Measurements from ENCODE around the gene CDH4.

CDH4 gene

GRCh38 chr20:61660559-61660958 lies 408.5 kb downstream of the CDH4 start:
- no peaks in the 10 kb centered on the region for H3K27me3 ChIP-seq (ENCODE audit: insufficient read depth, poor library complexity, severe bottlenecking)
- no peak for DNase-seq (ENCODE audit: low read depth in 1 of 2, low spot score in 1 of 2)
- no peak overlapping the region for H3K27ac ChIP-seq (replicated peaks)
- no peak for TF ChIP-seq SPI1 (IDR thresholded peaks at IDR 0.05; ENCODE audit: borderline replicate concordance, low read depth)
- TF ChIP-seq GABPA (IDR thresholded peaks at IDR 0.05; ENCODE audit: low read depth): no peak
- no peak for TF ChIP-seq POLR2AphosphoS5 (IDR thresholded peaks at IDR 0.05; ENCODE audit: low read depth)
- TF ChIP-seq REST (IDR thresholded peaks at IDR 0.05; ENCODE audit: insufficient replicate concordance, low read depth): no peak
- no peak for TF ChIP-seq CTCF (IDR thresholded peaks at IDR 0.05; ENCODE audit: insufficient read depth, low read length)
- H3K4me3 ChIP-seq (replicated peaks; ENCODE audit: insufficient read depth, low read length): no peak overlapping the region

- no peak for DNase-seq (ENCODE audit: low read depth in 1 of 2, low spot score in 1 of 2)
- TF ChIP-seq POLR2AphosphoS5 (IDR thresholded peaks at IDR 0.05; ENCODE audit: low read depth) (no peak), SPI1 (IDR thresholded peaks at IDR 0.05; ENCODE audit: borderline replicate concordance, low read depth) (no peak), CTCF (IDR thresholded peaks at IDR 0.05; ENCODE audit: insufficient read depth, low read length) (no peak), GABPA (IDR thresholded peaks at IDR 0.05; ENCODE audit: low read depth) (no peak), REST (IDR thresholded peaks at IDR 0.05; ENCODE audit: insufficient replicate concordance, low read depth) (no peak)
- Histone ChIP-seq H3K27ac (replicated peaks) (no peak overlapping the region), H3K4me3 (replicated peaks; ENCODE audit: insufficient read depth, low read length) (no peak overlapping the region), H3K27me3 (ENCODE audit: insufficient read depth, poor library complexity, severe bottlenecking) (no peaks in the 10 kb centered on the region)
These were observed 409.0 kb downstream of the CDH4 start for GRCh38 chr20:61661025-61661424.

GRCh38 chr20:61661583-61661982 lies 409.5 kb downstream of the CDH4 start:
- Histone ChIP-seq H3K27me3 (ENCODE audit: insufficient read depth, poor library complexity, severe bottlenecking) (no peaks in the 10 kb centered on the region), H3K4me3 (replicated peaks; ENCODE audit: insufficient read depth, low read length) (no peak overlapping the region), H3K27ac (replicated peaks) (no peak overlapping the region)
- TF ChIP-seq POLR2AphosphoS5 (IDR thresholded peaks at IDR 0.05; ENCODE audit: low read depth) (no peak), CTCF (IDR thresholded peaks at IDR 0.05; ENCODE audit: insufficient read depth, low read length) (no peak), SPI1 (IDR thresholded peaks at IDR 0.05; ENCODE audit: borderline replicate concordance, low read depth) (no peak), GABPA (IDR thresholded peaks at IDR 0.05; ENCODE audit: low read depth) (no peak), REST (IDR thresholded peaks at IDR 0.05; ENCODE audit: insufficient replicate concordance, low read depth) (no peak)
- no peak for DNase-seq (ENCODE audit: low read depth in 1 of 2, low spot score in 1 of 2)
